Nucleus accumbens (tissue), 56 donors: ENCODE measurements around the gene VASH2.
"Not testable (repeated sequence)": the region's sequence is repeated elsewhere in the genome, so short reads cannot be mapped to it uniquely, and the experiment has no call there.

Experiments used
- DNase-seq, 56 donors: peaks; one replicate each; lab custom pipeline; 2025; lab: John Stamatoyannopoulos, UW

The VASH2 gene

GRCh38 chr1:212977781-212978645 lies 27.7 kb downstream of the VASH2 start:
- DNase-seq, result no peak

- peak in 24 of 56 donors; percentile 6 to 60 (median 29) for DNase-seq
Measured at GRCh38 chr1:212979340-212980122, 29.2 kb downstream of the VASH2 start.

DNA sequence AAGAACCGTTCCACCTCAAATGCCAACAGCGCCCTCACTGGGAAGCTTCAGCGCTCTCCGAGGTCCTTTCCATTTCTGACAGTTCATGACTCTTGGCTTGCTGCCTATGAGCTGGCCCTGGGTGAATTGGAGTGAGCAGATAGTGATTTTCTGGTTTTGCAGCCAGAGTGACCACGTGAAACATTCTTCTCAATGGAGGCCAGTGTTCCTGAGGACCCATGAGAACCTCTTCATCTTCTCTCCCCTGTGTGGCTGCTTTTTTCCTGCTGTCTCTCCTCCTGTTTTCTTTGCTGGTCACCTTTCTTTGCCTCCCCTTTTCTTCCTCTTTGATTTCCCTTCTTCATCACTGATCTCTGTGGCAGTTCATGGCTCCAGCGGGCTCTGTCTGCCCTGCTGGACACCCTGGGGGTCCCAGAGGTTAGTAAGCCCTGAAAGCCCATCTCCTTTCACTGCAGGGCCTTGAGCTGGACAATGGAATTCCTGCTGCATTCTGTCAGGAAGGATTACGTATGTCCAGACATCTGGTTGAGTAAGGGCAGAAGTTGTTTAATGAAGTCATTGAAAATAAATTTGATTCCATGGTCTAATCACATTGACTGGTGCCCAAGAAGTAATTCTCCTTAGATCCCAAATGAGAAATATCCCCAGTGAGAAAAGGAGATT lies 29.9 kb downstream of the VASH2 start:
- DNase-seq, result peak in 1 of 56 donors; percentile 9

- peak in 1 of 56 donors; percentile 13 for DNase-seq
Measured at GRCh38 chr1:212981025-212981495, 30.7 kb downstream of the VASH2 start.

- DNase-seq, result no peak
Measured at GRCh38 chr1:212981571-212982328, 31.4 kb downstream of the VASH2 start.

DNA sequence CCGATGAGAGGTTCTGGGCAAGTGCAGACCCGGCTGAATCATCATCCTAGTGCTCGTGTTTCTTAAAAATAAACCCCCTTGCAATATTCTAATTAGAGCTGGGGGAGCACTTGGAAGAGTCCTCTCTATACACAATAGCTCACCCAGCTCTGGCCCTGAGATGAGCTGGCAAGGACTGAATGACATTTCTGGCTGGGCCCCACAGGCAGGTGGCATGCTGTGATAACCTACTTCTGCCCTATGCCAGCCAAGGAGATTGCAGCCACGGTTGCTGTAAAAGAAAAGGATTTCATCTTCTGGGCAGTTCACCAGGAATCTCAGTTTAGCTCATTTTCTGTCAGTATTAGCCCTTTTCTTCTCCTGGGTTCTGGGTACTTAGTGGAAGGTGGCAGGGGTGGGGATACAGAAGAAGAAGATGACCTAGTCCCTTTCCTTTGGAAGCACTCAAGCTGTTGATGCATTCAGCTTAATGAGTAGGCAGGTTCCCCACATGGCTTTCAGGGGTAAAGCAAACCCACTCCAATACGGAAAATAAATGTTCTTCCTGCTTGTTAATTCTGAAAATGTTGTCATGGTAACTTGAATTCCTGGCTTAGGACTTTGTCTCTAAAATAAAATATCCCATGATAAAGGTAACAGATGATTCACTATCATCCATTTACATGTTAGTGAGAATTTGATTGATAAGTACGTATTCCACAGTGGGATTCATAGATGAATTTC lies 32.2 kb downstream of the VASH2 start:
- DNase-seq, result peak in 9 of 56 donors; percentile 14 to 62 (median 32)

DNA sequence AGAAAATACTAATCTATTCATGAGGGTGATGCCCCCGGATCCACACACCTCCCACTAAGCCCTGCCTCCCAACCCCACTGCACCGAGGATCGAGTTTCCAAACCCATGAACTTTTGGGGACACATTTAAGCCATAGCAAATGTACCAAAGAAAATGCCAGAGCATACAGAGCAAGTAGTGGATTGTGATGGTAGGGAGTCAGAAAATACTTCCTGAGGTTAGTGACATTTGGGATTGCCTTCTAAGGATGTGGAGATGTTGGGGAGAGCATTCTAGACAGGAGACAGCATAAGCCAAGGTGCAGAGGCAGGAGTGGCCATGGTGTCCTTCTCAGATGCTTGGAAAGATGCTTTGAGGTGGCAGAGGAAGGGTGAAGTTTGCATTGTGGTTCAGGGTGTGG lies 33.1 kb downstream of the VASH2 start:
- no peak for DNase-seq

- no peak for DNase-seq
Measured at GRCh38 chr1:212984522-212985291, 34.4 kb downstream of the VASH2 start.

- no peak for DNase-seq
Measured at GRCh38 chr1:212986551-212986950, 36.2 kb downstream of the VASH2 start.

DNA sequence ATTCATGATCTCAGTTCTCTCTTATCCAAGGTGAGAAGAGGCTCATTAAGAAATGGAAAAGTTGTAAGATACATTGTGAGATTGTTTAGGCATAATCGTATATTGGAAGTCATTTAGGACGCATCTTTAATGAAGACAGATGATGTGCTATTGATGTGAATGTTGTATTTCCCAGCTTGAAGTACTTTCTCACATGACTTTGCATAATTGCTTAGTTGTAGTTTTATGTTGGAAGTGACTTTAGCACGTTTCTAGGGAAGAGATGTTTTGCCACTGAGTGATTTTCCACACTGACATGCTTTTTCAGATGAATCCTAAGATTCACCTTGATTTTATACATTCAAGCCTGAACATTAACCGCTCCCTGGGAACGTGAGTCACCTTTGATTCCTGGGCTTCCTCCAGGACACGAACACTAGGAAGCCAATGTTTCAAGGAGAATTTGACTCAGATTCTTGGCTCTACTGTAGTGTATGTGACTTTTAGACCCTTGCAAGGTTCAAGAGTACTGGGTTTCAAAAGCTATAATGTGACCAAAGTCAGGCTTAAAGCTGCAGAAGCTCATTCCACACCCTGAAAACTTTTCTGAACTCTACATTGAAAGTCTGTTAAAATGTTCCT lies 37.5 kb downstream of the VASH2 start:
- DNase-seq, result no peak

DNA sequence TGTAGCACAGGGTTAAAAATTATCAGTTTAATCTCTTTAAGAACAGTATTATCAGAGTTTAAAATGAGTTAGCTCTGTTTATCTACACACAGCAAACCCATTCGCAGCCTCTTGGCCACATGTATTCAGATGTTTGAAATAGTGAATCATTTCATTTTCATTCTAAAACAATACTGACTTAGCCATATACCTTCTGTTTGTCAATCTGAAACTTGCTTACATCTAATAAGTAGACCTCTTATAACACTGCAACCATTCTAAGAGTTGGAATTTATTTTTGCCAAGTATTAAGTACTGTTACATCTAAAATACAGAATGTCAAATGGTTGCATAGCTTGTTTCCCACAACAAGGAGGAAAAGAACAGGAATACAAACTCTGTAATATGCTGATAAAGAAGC lies 39.9 kb downstream of the VASH2 start:
- DNase-seq, result no peak

DNA sequence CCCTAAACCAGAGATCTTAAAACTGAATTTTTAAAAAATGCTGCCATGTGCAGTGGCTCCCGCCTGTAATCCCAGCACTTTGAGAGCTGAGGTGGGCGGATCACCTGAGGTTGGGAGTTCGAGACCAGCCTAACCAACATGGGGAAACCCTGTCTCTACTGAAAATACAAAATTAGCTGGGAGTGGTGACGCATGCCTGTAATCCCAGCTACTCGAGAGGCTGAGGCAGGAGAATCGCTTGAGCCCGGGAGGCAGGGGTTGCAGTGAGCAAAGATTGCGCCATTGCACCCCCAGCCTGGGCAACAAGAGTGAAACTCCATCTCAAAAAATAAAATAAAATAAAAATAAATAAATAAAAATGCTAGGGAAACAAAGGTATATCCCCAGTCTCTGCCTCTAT lies 43.6 kb downstream of the VASH2 start:
- DNase-seq, result not testable (repeated sequence)

DNA sequence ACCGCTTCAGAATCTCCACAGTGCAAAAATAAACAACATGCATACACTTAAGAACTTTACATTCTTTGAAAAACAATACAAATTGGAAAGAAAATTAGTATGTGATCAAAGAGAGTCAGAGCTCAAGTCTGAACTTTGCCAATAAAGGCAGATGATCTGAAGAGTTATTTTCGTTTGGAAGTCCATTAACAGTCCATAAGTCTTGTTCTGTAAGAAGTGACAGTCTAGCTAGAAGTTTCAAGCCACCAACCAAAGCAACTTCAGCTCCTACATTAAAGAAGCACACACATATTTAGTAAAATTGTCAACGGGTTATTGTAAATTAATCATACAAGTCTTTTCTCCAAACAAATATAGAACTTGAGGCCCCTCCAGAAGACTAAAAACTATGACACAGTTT lies 44.6 kb downstream of the VASH2 start:
- no peak for DNase-seq

- no peak for DNase-seq
Measured at GRCh38 chr1:213003256-213003655, 52.9 kb downstream of the VASH2 start.

DNA sequence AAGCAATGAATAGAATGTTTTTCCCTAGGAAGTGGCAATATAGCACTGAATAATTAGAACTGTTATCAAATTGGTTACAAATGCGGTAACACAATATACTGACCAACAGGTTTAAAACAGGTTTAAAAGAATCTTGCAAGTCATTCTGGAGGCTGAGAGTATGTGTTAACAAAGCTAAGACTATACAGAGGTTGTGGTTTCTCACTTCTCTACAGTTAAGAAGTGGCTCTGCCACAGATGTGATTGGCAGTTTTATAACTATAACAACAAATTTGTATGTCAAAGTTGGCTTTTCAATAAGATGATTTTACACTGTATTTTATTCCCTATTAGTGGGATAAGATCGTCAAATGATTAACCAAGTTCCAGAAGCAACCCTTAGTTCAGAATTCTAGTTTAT lies 58.2 kb downstream of the VASH2 start:
- no peak for DNase-seq

DNA sequence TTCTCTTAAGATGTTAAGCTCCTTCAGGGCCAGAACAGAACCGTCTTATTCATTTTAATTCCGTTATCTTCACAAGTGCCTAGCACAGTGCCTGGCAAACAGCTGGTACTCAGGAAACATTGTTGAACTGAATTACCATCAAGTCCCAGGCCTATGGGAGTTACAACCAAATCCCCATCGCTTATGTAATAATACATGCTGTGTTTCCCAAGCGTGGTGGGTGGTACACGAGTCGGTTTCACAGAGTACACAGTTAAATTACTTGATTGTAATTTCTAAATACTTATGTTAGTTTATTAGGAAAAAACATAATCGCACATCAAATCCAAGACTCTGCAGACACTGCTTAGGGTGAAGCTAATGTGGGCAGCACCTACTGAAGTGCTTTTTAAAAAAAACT lies 64.3 kb downstream of the VASH2 start:
- DNase-seq, result no peak

DNA sequence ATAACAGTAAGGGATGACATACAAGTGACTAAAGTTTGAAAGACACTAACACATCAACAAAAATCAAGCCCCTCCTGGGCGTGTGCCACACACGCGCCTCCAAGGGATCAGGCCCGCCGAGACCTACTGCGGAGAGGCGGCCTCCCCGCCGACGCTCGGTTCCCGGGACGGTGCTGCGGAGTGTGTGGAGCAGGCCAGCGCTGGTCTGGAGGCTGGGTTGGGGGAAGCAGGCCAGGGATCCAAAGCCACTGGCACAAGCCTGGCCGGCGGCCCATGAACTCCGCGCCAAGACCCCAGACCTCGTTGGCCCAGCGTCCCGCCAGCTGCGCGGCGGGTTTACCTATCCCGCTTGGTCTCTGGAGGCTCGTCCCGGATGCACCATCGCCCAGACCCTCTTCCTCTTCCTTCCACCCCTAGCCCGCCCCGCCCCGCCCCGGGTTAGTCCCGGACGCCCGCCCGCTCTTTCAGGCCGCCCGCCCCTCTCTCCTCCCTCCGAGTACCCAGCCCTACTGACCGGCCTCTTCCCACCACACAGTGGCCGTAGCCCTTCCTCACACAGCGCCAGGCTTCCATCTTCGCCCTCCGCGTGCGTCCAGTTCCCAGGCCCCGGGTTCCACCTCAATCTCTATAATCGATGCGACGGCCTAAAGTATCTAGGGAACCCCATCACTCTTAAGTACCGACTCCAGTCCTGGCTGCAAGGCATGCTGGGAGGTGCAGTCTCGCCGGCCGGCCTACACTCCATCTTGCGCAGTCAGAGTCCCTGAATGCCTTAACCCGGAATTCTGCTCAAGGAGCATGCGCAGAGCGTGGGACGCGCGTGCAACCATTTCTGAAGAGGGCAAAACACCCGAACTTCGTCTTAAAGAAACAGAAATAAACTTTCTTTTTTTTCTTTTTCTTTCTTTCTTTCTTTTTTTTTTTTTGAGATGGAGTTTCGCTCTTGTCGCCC lies 65.0 kb downstream of the VASH2 start, which contains the start of gene ANGEL2:
ANGEL2 (minus strand) TSS at position 769 of the 952 bp plus-strand sequence; CDS start at position 573, 196 bp downstream.
- peak; percentile 72 to 99 (median 95) for DNase-seq
